Stimulated activated naive CD8-positive, alpha-beta T cell treated with anti-CD3 and anti-CD28 coated beads, Interleukin-15, Interleukin-2, amounts not matched to agents 100 U/mL and 50 U/mL, for 24 hours (primary cell): ENCODE results near the gene TTLL8.

Experiments
- ATAC-seq: fragments of 150-1000 bp; cut with Tn5 transposase; one replicate; pipeline ENCODE4 v1.10.0; 2021
- DNase-seq: peaks from one replicate; pipeline ENCODE4 v3.0.0; 2021

Gene TTLL8

DNA sequence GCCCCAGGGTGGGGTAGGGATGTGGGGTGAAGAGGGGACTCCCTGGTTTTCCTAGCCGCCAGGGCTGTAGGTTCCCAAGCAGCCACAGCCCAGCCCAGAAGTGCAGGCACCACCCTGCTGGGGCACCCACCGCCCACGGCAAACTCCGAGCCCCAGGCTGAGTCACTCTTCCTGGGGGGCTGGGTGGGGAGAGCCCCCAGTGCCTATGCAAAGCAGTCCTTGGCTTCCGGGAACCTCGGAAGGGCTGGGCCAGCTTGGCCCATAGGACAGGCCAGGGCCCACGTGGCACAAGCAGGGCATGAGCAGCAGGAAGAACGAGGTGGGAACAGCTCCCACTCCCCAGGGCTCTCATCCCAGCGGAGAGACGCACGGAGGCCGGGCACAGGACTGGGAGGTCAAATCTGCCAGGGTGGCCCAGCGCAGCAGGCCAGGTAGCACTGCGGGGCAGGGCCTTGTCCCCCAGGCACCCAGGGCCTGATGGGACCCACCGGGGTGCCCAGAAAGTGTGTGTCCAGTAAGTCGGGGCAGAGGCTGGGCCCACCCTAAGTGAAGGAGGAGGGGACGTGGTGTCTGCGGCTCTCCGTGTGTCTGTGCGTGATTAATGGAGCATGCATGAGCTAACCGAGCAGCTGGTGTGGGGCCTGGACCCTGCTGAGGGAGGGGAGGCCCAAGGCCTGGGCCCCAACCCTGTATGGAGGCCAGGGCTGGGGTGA is 41.0 kb downstream of the TTLL8 start:
- peak; percentile 93 for DNase-seq
- peak; percentile 84 for ATAC-seq

DNA sequence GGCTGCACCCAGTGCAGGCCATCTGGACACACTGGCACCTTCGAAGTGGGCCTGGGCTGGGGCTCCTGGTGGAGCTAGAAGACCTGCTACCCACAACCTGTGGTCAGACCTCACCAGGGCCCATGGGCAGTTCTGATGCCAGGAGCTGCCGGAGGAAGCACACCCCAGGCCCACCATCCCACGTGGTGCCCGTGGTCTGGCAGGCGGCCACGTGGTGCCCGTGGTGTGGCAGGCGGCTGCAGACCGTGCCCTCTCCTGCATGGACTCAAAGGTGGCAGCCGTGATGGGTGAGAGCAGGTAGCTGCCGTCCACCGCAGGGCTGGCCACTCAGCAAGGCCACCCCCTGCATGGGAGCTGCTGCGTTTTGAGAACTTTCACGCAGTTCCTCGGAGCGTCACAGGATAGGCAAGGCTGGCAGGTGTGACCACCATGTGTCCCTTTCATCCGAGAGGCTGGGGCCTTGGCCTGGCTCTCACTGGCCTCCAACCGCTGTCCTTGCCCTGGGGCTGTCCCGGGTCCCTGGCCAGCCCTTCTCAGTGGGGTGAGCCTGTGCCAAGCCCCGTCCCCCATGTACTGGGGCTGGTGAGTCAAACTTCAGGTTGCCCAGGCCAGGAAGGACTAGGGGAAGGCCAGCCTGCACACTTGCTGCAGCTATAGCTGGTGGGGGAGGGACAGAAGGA is 41.6 kb downstream of the TTLL8 start:
- peak; percentile 12 for DNase-seq
- ATAC-seq: no peak

DNA sequence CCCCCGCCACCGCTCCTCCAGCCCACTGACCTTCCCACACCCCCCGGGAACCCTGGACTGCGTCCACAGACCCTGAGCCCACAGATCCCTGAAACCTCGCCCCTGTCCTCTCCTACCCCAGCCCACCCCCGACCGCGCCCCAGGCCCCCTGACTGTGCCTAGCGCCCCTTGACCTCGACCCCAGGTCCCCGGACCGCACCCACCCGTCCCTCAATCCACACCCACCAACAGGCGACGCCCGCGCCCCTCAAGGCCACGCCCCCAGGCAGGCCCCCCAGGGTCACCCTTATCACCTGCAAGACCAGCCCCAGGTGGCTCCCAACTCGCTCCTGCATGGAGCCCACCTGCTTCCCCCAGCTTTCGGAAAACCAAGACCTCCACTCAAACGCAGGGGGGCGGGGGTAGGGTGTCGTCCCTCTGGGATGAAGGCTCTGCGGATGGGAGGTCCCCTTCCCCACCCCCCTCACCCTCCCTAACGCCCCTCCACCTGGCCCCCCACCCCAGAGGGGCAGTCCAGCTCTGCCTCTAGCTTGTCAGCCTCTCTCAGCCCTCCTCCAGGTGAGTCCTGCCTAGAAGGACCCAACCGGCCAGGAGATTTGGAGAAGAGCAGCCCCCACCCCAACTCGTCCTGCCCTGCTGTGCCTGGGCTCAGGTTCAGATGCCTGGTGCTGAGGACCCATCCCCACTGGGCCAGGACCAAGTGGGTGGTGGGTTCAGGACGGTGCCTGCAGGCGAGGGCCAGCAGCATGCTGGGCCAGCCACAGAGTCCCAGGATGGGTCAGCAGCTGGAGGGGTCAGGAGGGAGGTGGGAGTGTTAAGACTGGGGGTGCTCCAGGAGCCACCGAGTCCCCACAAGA is 42.4 kb downstream of the TTLL8 start:
- peak; percentile 11 for DNase-seq
- no peak for ATAC-seq

DNA sequence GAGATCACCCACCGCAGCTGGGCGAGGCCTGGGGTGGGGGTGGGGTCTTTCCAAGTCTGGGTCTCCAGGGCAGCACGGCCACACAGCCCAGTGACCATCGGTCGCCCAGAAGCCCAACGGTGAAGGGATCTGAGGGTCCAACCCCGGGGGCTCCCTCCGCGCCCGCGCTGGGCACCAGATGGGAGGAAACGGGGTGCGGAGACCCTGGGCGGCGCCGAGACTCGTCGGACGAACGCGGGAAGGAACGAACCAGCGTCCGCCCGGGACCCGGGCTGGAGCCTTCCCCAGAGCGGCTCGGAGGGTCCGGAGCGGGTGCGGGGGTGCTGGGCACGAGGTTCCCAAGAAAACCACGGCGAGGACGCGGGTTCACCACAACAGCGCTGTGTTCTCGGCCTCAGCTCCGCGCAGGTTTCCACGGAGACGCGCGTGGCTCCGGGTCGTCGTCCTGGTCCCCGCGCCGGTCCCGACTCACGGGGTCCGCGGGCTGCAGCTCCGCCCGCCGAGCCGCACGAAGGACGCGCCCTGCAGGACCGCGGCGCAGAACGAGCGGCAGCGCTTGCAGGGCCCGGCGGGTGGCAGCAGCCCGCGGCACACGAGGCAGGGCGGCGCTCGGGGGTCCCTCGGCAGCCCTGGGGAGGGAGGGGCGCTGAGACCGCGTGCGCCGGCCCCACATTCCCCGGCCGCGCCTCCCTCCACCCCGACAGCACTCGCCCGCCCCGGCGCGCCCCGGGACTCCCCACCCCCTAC is 43.3 kb downstream of the TTLL8 start:
- no peak for ATAC-seq
- peak; percentile 48 for DNase-seq

DNA sequence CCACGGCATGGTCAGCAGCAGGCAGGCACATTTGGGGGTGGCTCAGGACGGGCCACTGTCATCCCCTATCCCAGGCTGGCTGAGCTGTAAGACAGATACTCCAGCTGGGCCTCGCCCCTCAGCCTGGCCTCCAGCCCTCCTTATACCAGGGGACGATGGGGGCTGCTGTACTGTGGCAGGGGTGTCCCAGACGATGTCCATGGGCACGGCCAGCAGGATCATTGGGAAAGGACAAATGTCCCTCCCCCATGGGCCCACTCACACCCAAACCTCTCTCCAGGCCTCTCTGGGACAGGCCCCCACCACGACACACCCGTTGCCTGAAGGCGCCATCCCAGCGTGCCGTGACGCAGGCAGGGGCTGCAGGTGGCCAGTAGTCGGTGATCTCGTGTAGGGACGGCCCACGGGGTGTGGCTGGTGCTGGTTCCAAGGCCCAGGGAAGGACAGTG is 44.0 kb downstream of the TTLL8 start:
- ATAC-seq (no peak), DNase-seq (peak; percentile 24)

DNA sequence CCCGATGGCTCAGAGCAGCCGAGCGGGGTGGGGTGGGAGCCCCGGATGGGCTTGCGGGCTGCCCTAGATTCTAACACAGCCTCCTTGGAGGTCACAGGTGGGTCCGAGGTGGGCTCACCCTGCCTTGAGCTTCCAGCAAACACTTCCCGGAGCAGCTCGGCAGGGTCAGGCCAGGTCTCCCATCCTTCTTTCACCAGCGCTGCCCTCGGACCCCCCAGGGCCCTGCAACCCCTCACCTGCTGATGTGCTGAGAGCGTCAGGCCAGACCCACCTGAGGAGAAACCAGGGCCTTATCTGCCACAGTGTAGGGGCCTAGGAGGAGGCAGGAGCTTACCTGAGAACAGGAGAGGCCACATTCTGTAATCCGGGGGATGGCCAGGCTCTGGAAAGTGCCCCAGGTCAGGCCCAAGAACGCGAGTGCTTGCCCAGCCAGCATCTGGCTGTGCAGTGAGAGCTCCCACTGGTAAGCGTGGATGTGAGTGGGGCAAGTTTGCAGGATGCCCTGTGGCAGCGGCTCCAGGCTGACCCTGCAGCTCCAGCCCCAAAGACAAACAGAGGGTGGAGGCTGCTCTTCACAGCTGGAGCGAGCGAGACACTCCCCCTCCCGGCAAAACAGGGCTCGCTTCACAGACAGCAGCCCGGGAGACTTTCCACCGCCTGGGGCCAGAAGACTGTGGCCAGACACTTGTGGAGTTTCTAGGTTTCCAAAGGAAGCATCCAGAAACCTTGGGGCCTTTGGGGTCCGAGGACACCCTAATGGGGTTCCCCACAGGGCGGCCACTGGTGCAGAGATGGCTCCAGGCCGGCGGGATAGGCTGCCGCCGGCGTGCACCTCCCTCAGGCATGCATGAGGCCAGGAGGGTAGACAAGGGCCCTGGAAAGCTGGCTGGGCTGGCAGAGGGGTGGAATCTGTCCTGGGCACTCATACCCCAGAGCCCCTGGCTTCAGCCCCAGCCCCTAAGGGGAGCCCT is 45.6 kb downstream of the TTLL8 start, which contains the start of gene IL17REL:
IL17REL (minus strand) TSS at position 555 of the 971 bp plus-strand sequence; CDS start at position 436, 119 bp downstream.
- peak; percentile 7 for DNase-seq
- no peak for ATAC-seq

DNA sequence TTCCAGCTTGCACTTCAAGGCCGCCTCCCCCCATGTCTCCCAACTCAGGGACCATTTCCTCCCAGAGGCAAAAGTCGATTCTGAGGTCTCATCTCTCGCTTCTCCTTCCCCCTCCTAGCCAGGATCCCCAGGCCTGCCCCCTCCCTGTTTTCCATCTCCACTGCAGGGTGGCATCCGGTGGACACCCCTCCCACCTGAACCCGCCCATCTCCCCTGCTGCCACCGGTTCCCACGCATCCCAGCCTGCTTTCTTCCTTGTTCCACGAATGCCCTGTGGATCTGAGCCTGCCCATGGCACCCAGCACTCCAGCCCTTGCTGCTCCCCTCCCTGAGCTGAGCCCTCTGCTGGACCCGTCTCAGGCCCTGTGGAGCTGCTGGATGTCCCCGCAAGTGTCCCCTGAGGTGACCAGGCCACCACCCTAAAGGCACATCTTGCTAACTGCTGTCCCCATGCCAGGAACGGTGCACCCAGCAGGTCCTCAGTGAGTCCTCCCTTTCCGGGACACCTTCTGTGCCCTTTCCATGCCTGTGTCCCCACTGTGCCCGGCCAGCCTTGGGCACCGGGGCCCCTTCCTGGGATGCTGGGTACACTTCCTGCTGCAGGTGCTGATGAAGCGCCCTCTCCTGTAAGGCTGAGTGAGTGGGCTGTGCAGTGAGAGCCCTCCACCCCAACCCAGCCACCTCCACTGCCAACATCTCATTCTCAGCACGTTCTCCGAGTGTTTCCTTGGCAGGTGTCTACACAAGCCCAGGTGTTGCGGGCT is 46.5 kb downstream of the TTLL8 start:
- DNase-seq (peak; percentile 22), ATAC-seq (no peak)

DNA sequence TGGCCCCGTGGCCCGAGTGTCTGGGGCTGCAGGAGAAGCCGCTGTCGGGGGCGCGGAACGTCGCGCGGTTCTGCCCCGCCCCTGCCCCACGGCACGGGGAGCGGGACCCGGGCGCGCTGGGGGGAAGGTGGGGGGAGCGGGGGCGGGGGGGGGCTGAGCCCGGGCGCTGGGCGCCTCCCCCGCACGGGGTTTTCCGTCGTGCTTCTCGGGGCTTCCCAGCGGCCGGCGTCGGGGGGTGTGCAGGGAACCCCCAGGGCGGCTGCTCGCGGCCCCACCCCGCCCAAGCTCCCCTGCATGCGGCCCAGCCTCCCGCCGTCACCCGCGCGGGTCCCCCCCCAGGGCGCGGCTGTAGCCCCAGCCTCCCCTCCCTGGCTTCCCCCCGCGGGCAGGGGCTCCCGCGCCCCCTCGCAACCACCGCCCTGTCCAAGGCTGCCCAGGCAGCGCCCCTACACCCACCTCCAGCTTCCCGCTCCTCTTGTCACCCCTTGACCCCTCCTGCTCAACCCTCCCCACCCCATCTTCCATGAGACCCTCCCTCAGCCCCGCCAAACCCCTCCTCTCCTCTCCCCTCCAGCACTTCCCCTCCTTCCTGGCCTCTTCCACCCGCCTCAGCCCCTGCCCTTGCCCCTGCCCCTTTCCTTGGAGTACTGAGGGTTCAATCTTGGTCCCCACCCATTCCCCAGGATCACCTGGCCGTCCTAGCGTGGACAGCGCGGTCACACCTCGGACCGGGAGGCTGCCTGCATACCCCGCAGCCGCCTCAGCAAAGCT is 47.2 kb downstream of the TTLL8 start:
- DNase-seq (peak; percentile 68), ATAC-seq (peak; percentile 56)

DNA sequence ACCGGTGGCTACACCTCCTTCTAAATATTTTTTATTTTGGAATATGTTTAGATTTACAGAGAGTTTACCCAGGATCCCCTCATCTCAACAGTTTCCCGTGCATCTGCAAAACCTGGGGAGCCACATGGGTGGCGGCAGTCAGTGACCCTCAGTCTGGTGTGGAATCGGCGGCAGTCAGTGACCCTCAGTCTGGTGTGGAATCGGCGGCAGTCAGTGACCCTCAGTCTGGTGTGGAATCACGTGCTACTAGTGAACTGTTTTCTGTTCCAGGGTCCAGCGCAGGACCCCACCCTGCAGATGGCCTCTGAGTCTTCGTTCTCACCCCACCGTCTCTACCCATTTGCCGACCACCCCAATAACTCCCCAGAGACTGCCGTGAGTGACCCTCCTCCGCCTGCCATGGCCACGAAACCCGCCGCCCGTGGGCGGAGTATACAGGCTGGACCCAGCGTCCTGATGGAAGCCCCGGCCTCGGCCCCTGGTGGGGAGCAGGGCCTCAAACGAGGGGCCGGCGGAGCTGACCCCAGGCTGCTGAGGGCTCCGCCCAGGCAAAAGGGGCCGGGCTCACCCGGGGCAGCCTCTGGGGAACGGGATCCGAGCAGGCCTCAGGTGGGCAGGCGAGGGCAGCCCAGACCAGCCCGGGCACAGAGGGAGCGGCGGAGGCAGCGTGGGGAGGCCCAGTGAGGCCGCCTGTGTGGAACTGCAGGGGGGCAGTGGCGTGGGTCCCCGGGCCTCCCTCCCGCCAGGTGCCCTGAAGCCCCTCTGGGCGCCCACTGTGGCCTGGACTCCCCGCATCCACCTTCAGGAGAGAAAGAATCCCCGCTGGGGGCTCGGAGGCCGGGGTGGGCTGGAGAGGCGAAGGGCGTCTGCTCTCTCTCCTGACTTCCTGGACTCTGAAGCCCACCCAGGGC is 48.1 kb downstream of the TTLL8 start:
- no peak for ATAC-seq
- no peak for DNase-seq

DNA sequence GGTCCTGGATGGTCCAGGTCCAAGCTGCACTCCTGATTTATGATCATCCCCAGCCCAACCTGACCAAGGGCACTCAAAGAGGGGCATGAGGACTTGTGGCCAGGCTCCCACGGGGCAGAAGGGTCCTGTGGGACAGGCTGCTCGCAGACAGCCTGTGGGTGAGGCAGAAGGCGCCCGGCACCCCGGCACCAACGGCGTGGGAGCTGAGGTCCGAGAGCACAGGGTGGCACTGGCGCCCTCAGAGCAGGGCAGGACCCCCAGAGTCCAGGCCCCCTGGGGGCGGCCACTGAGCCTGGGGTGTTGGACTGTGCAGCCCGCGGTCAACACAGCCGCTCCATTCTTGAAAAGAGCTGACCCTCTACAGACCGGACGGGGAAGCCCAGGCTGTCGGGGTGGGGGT is 48.8 kb downstream of the TTLL8 start:
- ATAC-seq (no peak), DNase-seq (no peak)

DNA sequence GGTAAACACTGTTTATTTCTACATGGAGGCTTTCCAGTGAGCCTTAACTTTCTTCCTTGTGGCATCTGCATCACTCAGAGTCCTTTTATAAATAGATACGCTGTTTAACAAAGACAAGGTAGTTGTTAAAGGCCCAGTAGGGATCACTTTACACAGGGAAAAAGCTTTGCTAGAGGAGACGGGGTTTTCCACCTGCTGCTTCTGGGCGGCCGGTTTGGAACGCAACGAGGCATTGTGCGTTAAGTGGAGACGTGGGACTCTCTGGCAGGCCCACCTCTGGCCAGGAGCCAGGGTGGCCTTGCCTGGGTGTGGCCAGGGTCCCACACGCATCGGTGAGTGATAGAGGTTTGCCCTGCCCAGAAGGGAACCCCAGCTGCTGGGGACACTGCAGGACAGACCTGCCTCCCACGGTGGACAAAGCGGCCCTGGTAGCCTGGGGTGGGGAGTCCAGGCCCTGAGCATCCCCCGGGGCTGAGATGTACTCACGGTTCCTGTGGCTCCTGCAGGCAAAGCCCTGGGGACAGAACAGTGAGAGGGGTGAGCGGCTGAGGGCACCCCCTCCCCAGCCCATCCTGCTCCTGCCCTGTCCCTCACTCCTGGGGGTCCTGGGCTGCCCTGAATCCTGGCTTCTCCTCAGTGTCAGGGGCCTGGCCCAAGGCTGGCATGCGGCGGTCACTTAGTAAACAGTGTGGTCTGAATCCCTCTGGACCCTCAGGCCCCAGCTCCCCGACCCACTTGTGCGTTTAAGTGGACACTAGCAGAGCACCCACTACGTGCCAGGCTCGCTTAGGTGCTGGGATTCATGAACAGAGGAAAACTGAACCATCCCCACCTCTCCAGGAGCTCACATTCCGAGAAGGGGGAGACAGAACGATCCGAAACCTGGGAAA is 49.7 kb downstream of the TTLL8 start:
- ATAC-seq (no peak), DNase-seq (no peak)

DNA sequence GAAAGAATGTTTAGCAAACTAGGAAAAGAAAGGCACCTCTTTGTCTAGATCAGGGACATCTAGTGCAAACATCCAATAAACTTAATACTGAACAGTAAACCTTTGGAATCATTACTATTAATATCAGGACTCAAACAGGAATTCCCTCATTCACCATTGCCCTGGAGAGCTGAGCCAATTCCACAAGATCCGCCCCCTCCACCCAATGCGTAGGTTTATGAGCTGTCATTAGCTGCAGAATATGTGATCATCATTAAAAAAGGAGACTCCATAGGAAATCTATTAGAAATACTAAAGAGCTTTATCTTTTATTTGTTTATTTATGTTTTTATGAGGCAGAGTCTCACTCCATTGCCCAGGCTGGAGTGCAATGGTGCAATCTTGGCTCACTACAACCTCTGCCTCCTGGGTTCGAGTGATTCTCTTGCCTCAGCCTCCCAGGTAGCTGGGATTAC is 51.0 kb downstream of the TTLL8 start:
- DNase-seq (no peak), ATAC-seq (no peak)

DNA sequence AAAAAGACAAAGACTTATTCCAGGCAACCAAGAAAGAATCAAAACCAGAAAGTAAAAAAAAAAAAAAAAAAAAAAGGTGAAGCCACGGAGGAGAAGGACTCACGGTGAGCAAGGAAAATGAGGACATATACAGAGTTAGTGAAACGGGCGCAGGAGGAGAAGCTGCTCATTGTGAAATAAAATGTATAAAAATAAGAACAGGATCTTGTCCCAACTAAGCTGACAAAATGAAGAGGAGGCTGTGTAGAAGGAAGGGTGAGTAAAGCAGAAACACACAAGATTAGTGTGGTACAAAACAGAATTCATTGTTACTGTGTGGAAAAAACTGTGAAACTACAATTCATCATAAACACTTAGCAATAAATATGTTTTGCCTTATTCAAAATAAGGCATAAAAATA is 53.2 kb downstream of the TTLL8 start:
- DNase-seq (no peak), ATAC-seq (no peak)

DNA sequence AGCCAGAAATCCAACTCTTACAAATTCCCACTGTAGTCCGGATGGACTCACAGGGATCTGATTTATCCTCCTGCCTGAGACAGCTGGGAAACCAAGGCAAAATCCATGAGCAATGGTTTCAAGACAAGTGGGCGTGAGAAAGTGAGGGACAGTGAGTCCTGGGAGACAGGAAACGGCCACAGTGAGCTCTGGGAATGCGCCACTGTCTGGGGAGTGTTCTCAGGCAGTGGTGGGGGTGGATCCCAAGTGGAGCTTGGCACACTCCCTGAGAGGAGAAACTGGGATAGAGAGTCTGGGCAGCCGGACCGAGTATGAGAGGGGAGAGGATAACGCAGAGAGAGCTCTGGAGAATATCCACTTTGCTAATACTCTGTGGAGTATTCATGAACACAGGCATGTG is 55.3 kb downstream of the TTLL8 start:
- DNase-seq: no peak
- ATAC-seq: no peak

DNA sequence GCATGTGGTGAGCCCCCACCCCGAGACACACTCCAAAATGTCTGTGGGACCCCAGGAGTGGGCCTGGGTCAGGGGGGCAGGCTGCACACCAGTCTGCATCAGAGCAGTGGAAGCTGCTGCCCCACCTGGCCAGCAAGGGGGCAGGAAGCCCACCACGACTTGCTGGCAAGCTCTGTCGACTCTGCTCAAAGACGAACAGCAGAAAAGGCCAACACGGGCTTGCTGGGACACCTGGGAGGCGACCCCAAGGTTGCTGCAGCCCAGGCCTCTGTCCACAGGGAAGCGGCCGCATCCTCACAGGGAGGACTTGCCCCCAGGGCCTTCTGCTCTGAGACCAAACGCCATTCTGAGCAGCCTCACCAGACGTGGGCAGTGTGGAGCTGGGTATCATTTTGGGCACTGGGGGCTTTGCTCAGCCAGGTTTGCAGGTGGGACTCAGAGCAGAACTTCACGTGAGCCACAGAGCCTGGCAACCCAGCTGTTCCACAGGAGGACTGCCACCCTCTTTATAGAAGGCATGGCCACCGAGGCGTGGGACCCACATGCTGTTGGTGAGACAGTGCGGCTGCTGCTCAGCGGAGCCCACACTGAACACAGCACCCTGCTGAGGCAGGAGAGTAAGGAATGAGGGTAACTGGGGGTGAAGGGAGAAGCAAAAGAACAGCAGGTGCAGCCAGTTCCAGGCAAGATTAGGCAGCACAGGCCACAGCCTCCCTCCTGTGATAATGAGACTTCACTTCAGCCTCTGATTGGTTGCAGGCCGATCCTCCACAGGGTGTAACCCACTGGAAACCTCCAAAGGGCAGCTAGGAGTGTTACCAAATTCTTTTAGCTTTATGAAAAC is 56.5 kb downstream of the TTLL8 start:
- ATAC-seq (no peak), DNase-seq (no peak)
